HepG2 (cell line): ENCODE measurements around the gene ADSS2. TPM values are rescaled to one million over a fixed set of nuclear protein-coding genes. Genes with fewer than 3 reads are reported as not detected.
A peak's percentile ranks its signal among the peaks of the same experiment; 100 is the strongest.

Experiments
- FOXA1 ChIP-seq, 2 experiments: fragments of 450-650 bp in 1 of 2; sonication (generic) in 1 of 2; formaldehyde crosslinking in 1 of 2; IDR thresholded peaks; 2 replicates each; pipeline versions ENCODE4 v1.4.0 to v1.6.1; 2016 to 2020; ENCODE audit warnings: missing genetic modification reagents in 1 of 2
- MXD4 ChIP-seq: IDR thresholded peaks from 2 replicates; pipeline ENCODE4 v1.6.1; 2016; ENCODE audit warnings: mild to moderate bottlenecking, missing biosample characterization, missing genetic modification reagents
- NFE2L1 ChIP-seq: sonication (generic); formaldehyde crosslinking; IDR thresholded peaks from 2 replicates; pipeline ENCODE4 v1.4.0; 2020; ENCODE audit warnings: missing genetic modification reagents, mild to moderate bottlenecking, borderline replicate concordance
- PATZ1 ChIP-seq: sonication (generic); formaldehyde crosslinking; IDR thresholded peaks from 2 replicates; pipeline ENCODE4 v1.4.0; 2020; ENCODE audit warnings: missing genetic modification reagents
- POLR2AphosphoS5 ChIP-seq: IDR thresholded peaks from 2 replicates; pipeline ENCODE4 v1.6.1; 2012; ENCODE audit warnings: low read depth, low read length
- RARA ChIP-seq: IDR thresholded peaks from 2 replicates; pipeline ENCODE4 v1.6.1; 2016; ENCODE audit warnings: missing genetic modification reagents, missing compliant biosample characterization
- SAP130 ChIP-seq: IDR thresholded peaks from 2 replicates; pipeline ENCODE4 v1.6.1; 2016; ENCODE audit warnings: low read depth
- SOX5 ChIP-seq: IDR thresholded peaks from 2 replicates; pipeline ENCODE4 v1.6.1; 2016; ENCODE audit warnings: borderline replicate concordance
- TCF7 ChIP-seq: sonication (generic); IDR thresholded peaks from 2 replicates; pipeline ENCODE4 v1.6.1; 2016; ENCODE audit warnings: antibody characterized with exemption, low read depth
- TEAD3 ChIP-seq: optimal IDR thresholded peaks from 2 replicates; pipeline ENCODE3; 2016; ENCODE audit warnings: borderline replicate concordance
- ZGPAT ChIP-seq: IDR thresholded peaks from 2 replicates; pipeline ENCODE4 v1.6.1; 2016; ENCODE audit warnings: mild to moderate bottlenecking
- ZNF652 ChIP-seq: IDR thresholded peaks from 2 replicates; pipeline ENCODE4 v1.6.1; 2016; ENCODE audit warnings: low read depth, borderline replicate concordance
- polyA plus RNA-seq, 8 experiments: library from polyadenylated mRNA; depleted of rRNA in 3 of 8; stranded (reverse) in 7 of 8; unstranded in 1 of 8; fragments of >200 nt; fragmentation: Illumina TruSeq in 4 of 8; extraction: Trizol in 4 of 8; gene quantifications; 2 replicates each; pipeline versions ENCODE4 v1.2.1 to v1.2.3, GENCODE V29; 2011 to 2016; ENCODE audit warnings: low read depth in 4 of 8, missing spikeins in 1 of 8, mixed read lengths in 1 of 8; ENCODE audit not compliant: insufficient read depth in 1 of 8
- total RNA-seq, 5 experiments: library from RNA; depleted of rRNA; stranded (reverse); fragments of >200 nt; fragmentation: Illumina TruSeq; extraction: Trizol; gene quantifications; 2 replicates each; pipeline ENCODE4 v1.2.3, GENCODE V29; 2016; ENCODE audit warnings: low read depth in 1 of 5
- TF ChIP-seq, protein P1 (sequence below): sonication (generic); formaldehyde crosslinking; conservative IDR thresholded peaks from 2 replicates; pipeline ENCODE4 v1.4.0; 2020; ENCODE audit warnings: mild to moderate bottlenecking, missing genetic modification reagents, moderate library complexity
- TF ChIP-seq, protein P2 (sequence below): IDR thresholded peaks from 2 replicates; pipeline ENCODE4 v1.6.1; 2012; ENCODE audit warnings: low read length, improper control_type of control experiment

Gene ADSS2
- total and polyA plus RNA-seq, 2 of the 13 experiments (the other 11 are each of a cell fraction or from before 2014, with no cell fraction given): 15.1 to 43.4 TPM

- TF ChIP-seq, protein P1, sequence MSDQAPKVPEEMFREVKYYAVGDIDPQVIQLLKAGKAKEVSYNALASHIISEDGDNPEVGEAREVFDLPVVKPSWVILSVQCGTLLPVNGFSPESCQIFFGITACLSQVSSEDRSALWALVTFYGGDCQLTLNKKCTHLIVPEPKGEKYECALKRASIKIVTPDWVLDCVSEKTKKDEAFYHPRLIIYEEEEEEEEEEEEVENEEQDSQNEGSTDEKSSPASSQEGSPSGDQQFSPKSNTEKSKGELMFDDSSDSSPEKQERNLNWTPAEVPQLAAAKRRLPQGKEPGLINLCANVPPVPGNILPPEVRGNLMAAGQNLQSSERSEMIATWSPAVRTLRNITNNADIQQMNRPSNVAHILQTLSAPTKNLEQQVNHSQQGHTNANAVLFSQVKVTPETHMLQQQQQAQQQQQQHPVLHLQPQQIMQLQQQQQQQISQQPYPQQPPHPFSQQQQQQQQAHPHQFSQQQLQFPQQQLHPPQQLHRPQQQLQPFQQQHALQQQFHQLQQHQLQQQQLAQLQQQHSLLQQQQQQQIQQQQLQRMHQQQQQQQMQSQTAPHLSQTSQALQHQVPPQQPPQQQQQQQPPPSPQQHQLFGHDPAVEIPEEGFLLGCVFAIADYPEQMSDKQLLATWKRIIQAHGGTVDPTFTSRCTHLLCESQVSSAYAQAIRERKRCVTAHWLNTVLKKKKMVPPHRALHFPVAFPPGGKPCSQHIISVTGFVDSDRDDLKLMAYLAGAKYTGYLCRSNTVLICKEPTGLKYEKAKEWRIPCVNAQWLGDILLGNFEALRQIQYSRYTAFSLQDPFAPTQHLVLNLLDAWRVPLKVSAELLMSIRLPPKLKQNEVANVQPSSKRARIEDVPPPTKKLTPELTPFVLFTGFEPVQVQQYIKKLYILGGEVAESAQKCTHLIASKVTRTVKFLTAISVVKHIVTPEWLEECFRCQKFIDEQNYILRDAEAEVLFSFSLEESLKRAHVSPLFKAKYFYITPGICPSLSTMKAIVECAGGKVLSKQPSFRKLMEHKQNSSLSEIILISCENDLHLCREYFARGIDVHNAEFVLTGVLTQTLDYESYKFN (CRISPR knock-in tag): 0 out of 2 replicates have a peak, but pooled peaks have one; percentile 16
- TF ChIP-seq NFE2L1 (CRISPR knock-in tag) (no peak), FOXA1 (IDR thresholded peaks at IDR 0.05) (no peak), FOXA1 (CRISPR knock-in tag; IDR thresholded peaks at IDR 0.05) (peak; percentile 36; the same call in 1 of the 2 replicates), TEAD3 (CRISPR knock-in tag) (peak; percentile 96), SOX5 (peak; percentile 80; the same call in 1 of the 2 replicates), MXD4 (no peak), ZNF652 (CRISPR knock-in tag) (peak; percentile 87), POLR2AphosphoS5 (no peak), ZGPAT (CRISPR knock-in tag) (0 out of 2 replicates have a peak, but pooled peaks have one; percentile 16), PATZ1 (CRISPR knock-in tag) (peak; percentile 41; the same call in 1 of the 2 replicates), RARA (CRISPR knock-in tag) (peak; percentile 9; the same call in 1 of the 2 replicates), TCF7 (peak; percentile 36; the same call in 1 of the 2 replicates), SAP130 (peak; percentile 46; the same call in 1 of the 2 replicates)
- TF ChIP-seq, protein P2, sequence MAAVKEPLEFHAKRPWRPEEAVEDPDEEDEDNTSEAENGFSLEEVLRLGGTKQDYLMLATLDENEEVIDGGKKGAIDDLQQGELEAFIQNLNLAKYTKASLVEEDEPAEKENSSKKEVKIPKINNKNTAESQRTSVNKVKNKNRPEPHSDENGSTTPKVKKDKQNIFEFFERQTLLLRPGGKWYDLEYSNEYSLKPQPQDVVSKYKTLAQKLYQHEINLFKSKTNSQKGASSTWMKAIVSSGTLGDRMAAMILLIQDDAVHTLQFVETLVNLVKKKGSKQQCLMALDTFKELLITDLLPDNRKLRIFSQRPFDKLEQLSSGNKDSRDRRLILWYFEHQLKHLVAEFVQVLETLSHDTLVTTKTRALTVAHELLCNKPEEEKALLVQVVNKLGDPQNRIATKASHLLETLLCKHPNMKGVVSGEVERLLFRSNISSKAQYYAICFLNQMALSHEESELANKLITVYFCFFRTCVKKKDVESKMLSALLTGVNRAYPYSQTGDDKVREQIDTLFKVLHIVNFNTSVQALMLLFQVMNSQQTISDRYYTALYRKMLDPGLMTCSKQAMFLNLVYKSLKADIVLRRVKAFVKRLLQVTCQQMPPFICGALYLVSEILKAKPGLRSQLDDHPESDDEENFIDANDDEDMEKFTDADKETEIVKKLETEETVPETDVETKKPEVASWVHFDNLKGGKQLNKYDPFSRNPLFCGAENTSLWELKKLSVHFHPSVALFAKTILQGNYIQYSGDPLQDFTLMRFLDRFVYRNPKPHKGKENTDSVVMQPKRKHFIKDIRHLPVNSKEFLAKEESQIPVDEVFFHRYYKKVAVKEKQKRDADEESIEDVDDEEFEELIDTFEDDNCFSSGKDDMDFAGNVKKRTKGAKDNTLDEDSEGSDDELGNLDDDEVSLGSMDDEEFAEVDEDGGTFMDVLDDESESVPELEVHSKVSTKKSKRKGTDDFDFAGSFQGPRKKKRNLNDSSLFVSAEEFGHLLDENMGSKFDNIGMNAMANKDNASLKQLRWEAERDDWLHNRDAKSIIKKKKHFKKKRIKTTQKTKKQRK: no peak
Measured at GRCh38 chr1:244361764-244362473, 89.8 kb downstream of the ADSS2 start (continued).
